Stimulated activated naive CD4-positive, alpha-beta T cell treated with Interleukin-2 at 50 U/mL for 16 hours (primary cell): ENCODE results near the gene M6PR.
"Not testable (repeated sequence)": the region's sequence is repeated elsewhere in the genome, so short reads cannot be mapped to it uniquely, and the experiment has no call there.

ENCODE experiments used
- DNase-seq: peaks from one replicate; lab custom pipeline; 2025; lab: John Stamatoyannopoulos, UW

The M6PR gene

DNA sequence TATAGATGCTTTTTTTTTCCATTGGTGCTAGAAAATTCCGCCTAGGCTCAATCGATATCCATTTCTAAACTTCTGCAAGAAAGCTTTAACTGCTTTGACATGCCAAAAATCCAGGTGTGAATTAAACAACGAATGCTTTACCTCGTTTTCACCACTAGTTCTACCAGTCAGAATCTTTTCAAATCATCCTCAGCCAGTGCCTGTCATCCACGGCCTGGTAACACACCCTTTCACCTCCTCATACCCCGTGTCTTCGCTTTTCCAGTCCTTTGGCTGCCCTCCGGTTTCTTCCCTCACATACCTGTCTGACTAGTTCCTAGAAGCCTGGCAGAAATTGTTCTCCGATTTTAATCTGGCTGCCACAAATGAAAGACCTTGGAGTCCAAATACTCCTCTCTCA lies 36.5 kb downstream of the M6PR start:
- DNase-seq: no peak

DNA sequence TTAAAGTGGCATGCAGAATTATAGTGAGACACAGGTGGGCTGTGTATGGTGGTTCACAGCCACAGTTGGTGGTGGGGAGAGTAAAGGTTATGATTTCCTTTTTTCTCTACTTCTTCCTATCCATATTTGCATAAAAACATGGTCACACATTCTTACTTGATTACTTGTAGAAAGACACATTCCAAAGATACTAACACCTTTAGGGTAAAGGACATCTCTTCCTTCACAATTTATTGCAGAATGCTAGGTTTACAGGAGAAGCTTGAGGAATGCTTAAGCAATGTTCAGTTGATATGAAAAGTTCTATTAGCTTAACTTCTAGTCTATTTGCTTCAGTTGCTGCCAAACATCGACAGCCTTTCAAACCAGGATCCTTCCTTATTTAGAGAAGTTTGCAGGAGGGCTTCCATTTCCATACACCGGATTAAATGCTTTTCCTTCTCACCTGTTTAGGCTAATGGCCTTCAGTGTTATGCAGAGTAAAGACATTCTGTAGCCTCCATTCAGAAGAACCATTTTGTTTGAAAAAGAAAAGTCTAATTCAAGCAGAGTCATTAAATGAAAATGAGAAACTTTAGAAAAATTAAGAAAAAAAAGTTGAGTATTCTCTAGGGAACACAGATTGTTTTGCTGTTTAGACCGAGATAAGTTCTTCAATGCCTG lies 37.7 kb downstream of the M6PR start:
- no peak for DNase-seq

DNA sequence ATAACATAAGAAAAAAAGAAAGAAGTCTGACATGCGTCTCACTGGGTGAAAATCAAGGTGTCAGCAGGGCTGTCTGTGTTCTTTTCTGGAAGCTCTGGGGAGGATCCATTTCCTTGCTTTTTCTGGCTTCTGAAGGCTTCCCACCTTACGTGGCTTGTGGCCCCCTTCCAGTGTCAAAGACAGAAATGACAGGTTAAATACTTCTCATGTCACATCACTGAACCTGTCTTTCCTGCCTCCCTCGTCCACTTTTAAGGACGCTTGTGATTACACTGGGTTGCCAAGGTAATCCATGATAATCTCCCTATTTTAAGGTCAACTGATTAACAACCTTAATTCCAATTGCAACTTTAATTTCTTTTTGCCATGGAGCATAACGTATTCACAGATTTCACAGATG lies 39.7 kb downstream of the M6PR start:
- DNase-seq: no peak

DNA sequence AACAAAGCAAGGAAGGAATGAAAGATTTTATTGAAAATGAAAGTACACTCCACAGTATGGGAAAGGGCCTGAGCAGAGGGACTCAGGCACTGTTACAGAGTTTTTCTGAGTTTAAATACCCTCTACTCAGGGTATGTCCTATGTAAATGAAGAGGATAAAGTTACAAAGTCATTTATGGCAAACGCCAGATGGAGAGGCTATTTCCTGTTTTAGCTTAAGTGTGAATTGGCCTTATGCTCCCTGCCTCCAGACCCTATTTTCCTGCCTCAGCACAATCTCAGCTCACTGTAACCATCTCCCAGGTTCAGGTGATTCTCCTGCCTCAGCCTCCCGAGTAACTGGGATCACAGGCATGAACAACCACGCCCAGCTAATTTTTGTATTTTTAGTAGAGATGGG lies 41.9 kb downstream of the M6PR start:
- no peak for DNase-seq

DNA sequence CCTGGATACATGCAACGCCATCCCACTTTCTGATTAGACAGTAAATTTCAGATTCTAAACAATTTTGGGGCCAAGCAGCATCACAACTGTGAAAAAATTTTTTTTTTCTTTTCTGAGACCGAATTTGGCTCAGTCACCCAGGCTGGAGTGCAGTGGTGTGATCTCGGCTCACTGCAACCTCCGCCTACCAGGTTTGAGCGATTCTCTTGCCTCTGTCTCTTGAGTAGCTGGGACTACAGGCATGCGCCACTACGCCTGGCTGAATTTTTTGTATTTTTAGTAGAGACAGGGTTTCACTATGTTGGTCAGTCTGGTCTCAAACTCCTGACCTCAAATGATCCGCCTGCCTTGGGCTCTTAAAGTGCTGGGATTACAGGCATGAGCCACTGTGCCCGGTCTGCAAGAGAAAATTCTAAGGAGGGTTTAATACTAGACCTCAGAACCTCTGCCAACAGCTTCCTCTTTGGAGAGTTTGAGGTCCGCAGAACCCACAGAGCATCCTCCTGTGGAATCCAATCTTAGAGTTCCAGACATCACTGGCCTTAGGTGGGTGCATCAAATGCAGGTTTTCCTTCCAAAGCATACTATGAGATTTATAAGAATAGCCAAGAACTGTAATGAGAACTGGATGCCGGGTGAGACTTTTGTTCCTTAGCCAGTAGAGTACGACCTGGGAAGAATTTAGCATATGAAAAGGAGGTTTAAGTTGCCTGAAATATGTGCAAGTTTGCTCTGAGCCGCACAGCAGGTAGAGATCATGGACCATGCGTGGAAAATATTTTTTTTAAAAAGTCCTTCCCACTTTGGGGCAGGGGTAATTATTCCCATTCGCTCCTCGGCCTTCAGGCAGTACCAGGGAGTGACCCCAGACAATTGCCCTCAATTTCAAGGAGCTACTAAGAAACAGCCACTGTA lies 42.9 kb downstream of the M6PR start:
- DNase-seq: no peak

DNA sequence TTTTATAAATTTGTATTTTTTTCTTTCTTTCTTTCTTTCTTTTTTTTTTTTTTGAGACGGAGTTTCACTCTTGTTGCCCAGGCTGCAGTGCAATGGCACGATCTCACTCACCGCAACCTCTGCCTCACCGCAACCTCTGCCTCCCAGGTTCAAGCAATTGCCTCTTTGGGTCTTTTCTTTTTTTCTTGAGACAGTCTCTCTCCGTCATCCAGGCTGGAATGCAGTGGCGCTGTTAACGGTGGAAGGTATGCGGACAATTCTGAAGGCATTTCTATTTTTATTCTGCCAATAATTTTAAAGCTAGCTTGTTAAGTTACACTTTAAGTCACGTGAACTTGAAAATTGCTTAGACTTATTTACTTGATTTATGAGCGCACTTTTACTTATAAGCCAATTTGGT lies 43.9 kb downstream of the M6PR start:
- DNase-seq: no peak

DNA sequence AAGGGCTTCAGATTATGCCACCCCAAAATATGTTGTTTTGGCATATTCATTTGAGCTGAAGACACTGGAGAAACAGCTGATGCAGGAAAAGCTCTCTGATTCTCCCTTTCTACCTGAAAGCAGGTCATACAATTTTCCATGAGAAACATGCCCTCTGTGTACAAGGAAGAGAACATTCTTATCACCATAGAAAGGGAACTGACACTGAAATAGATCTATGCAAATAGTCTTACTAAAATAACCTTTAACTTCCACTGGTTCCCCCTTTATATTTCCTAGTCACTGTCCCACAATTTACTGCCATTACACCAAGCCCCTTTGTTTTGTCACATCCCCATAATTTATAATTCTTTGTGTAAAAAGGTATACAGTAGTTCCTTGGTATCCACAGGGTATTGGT lies 44.8 kb downstream of the M6PR start:
- DNase-seq: no peak

DNA sequence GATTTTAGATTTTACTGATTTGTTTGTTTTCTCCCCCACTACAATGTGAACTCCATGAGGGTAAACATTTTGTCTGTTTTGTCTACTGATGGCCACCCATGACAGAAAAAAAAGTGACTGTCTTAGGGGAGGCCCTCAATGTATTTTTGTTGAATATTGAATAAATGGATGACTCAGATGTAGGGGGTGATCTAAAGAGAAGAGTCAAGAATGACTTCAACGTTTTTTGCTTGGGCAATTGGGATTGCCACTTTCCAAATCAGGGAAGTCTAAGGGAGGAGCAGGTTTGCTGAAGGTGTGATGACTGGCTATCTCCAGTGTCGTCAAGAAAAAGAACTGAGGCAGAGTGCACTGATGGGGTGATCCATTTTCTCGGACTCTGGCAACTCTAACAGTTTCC lies 45.8 kb downstream of the M6PR start:
- DNase-seq: no peak

DNA sequence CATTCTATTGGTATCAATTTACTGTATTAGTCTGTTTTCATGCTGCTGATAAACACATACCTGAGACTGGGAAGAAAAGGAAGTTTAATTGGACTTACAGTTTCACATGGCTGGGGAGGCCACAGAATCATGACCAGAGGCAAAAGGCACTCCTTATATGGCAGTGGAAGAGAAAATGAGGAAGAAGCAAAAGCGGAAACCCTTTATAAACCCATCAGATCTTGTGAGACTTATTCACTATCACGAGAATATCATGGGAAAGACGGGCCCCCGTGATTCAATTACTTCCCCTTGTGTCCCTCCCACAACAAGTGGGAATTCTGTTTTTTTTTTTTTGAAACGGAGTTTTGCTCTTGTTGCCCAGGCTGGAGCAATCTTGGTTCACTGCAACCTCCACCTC lies 46.7 kb downstream of the M6PR start:
- DNase-seq: not testable (repeated sequence)

DNA sequence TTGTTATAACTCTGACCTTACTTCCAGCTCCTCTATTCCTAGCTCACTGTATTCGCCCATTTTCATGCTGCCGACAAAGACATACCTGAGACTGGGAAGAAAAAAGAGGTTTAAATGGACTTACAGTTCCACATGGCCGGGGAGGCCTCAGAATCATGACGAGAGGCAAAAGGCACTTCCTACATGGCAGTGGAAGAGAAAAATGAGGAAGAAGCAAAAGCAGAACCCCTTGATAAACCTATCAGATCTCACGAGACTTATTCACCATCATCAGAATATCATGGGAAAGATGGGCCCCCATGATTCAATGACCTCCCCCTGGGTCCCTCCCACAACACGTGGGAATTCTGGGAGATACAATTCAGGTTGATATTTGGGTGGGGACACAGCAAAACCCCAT lies 49.6 kb downstream of the M6PR start:
- DNase-seq: no peak

DNA sequence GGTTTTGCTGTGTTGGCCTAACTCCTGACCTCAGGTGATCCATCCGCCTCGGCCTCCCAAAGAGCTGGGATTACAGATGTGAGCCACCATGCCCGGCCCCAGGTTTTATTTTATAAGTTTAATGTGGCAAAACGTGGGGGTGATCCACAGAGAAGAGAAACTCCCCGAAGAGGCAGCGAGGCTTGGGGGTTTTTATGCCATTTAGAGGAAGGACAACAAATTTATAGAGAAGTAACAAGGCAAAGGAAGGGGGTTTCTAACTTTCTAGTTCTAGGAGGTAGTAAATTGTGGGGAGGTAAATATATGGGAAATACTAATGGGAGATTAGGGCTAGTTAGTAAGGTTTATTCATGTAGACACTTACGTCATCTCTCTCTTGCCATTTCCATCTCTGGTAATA lies 52.4 kb downstream of the M6PR start:
- DNase-seq: no peak

DNA sequence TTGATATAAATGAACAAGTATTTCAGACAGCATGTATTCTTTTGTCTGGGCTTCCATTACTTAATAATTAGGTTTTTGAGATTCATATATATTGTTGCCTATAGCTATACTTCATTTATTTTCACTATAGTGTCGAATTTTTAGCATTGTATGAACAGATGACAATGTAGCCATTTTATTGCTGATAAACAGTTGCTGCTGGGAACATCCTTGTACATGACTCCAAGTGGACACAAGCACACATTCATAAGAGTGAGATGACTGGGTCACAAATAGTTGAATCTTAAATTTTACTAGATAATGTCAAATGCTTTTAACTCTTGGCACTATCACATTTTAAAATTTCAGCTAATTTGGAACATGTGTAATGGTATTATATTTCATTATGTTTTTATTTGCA lies 54.5 kb downstream of the M6PR start:
- DNase-seq: no peak

DNA sequence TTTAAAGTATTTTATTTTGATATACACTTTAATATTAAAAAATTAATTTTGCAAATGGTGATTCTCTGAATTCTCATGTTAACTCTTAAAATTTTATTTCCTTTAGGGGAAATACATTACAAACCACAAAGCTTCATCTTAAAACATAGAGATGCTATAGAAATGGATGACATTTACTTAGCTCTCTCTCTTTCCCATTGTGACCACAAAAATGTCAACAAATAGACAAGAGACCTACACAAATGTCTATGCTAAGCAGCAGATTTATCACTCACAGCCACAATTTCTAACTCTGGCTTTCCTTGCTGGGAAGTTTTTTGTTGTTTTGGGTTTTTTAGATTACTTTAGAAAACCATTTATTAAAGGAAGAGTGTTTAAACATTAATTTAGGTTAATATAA lies 55.1 kb downstream of the M6PR start:
- no peak for DNase-seq

DNA sequence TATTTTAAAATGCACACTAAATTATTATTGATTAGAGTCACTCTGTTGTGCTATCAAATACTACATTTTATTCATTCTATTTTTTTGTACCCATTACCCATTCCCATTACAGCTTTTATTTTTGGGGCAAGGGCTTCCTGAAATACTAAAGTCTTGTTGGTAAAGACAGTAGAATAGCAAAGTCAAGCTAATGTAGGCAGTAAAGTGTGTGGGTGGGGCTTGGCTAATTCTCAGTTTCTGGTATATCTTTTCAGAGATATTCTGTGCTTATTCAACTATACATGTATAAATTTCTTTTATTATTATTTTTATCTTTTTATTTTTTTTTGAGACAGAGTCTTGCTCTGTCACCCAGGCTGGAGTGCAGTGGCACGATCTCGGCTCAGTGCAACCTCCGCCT lies 57.5 kb downstream of the M6PR start:
- no peak for DNase-seq
